Left ventricle myocardium superior (tissue), 1 donor: ENCODE data around the gene GNB2. TPM values are rescaled to one million over a fixed set of nuclear protein-coding genes. Genes with fewer than 3 reads are reported as not detected.
A peak's percentile ranks its signal among the peaks of the same experiment; 100 is the strongest.
"Not testable (repeated sequence)": the region's sequence is repeated elsewhere in the genome, so short reads cannot be mapped to it uniquely, and the experiment has no call there.

Experiments used
- ATAC-seq: fragments of 200-7000 bp; cut with Tn5 transposase; one replicate; pipeline ENCODE4 v1.9.1; 2020; ENCODE audit warnings: mild to moderate bottlenecking, moderate library complexity
- DNase-seq: peaks from one replicate; pipeline ENCODE4 v3.0.0-alpha.2; 2020
- intact Hi-C: fragments of 100-400 bp; cut with micrococcal nuclease; formaldehyde crosslinking; loops from one replicate; pipeline ENCODE4 v1.11.0; 2022
- total RNA-seq: library from RNA; stranded (reverse); fragmentation: NEBNext Ultra II Directional; extraction: Animal tissue kit (Norgen Biotek cat#: 25700); gene quantifications from one replicate; pipeline ENCODE4 v1.2.1, GENCODE V29; 2021
- donor health status: DM: no; HTN: yes; CAD: no; lungs with severe emphysema.

The GNB2 gene
- total RNA-seq, 1 donor from 2014 or later: 112 TPM

DNA sequence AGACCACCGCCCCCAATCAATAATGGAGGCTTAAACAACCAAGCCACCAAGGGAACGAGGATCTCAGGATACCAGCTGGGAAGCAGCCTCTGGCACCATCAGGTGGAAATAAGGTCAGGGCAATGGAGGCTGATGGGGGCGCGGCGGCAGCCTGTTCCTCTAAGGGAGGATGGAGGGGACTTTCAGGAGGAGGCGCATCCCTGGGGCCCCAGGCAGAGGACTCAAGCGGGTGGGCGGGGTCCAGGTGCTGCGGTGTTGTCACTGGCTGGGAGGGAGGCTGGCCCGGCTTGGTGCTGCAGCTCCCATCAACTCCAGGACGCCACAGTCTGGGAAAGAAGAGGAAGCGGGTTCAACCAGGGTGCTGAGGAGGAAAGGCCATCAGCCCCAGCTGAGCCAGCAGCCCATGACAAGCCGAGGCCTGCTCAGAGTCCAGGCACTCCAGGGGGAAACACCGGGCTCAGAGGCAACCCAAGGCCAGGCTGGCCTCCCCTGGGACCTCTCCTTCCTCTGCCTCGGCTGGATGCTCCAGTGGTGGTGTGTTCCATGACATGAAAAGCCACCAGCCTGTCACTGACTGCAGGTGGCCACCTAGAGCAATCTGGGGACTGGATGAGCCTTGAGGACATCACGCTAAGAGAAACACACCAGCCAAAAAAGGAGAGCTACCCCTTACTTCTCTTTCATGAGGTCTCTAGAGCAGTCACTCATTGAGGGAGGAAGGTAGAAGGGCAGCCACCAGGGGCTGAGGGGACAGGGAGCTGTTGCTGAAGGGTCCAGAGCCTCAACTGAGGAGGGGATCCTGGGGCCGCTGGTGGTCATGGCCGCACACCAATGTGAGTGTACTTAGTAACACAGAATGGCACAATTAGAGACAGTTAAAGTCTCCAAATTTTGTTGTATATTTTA lies 15.9 kb downstream of the GNB2 start:
- intact Hi-C loops: no loop called here
- peak; percentile 31 for DNase-seq
- no peak for ATAC-seq

DNA sequence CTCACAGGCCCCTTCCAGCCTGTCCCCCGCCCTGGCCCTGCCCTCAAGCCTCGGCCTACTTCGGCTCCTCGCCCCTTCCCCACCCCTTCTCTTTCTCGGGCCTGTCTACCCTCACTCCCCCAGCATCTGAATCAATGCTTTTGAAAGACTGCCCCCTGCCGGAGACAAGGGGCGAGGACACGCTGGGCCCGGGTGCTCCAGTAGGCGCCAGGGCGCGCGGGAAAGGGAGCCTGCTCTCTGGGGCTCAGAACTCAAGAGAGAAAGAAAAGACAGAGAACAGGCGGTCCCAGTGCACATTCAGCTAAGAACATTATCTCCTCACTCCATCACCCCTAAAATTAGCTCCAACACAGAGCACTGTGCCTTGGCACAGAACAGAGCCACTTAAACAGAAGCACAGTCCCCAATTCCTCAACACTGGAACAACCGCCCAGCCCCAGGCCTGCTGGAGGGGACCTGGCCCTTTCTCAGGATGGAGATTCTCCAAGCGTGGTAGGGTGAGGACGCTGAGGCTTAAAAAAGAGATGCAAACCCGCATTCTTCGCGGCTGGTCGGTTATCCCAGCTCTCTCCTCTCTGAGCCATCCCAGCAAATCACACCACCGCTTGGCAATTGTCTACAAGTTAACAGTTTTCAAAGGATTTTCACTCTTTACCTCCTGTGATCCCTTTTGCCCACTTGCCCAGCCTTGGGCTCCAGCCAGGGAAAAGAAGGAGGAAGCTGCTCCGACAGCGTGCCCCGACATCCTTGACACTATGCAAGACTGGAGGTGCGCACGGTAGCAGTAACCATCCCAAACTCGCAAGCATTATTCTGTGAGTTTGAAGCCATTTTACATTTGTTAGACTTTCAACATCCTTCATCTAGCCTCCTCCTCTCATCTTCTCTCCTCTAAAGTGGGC lies 18.4 kb downstream of the GNB2 start:
- ATAC-seq: peak; percentile 82
- intact Hi-C loops: no loop called here

DNA sequence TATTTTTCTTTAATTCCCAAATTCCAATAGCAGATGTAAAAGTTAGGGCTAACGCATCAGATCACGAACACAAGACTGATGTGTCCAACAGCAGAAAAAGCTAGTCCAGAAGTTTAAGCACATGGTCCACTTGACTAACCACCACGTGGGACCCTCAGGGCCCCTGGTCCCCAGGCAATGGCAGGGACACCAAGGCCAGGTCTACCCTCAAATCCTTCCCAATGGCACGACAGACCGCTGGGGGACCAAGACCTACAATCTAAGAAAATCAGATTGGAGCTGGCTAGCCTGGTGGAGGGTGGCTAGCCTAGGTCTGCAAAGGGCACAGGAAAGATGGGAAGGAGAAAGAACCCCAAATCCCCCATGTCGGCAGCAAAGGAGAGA lies 19.0 kb downstream of the GNB2 start:
- DNase-seq (peak; percentile 18), ATAC-seq (no peak)
- intact Hi-C loops: no loop called here

More for the DNA sequence above, 18.4 kb downstream of the GNB2 start:
- peak; percentile 89 for DNase-seq

DNA sequence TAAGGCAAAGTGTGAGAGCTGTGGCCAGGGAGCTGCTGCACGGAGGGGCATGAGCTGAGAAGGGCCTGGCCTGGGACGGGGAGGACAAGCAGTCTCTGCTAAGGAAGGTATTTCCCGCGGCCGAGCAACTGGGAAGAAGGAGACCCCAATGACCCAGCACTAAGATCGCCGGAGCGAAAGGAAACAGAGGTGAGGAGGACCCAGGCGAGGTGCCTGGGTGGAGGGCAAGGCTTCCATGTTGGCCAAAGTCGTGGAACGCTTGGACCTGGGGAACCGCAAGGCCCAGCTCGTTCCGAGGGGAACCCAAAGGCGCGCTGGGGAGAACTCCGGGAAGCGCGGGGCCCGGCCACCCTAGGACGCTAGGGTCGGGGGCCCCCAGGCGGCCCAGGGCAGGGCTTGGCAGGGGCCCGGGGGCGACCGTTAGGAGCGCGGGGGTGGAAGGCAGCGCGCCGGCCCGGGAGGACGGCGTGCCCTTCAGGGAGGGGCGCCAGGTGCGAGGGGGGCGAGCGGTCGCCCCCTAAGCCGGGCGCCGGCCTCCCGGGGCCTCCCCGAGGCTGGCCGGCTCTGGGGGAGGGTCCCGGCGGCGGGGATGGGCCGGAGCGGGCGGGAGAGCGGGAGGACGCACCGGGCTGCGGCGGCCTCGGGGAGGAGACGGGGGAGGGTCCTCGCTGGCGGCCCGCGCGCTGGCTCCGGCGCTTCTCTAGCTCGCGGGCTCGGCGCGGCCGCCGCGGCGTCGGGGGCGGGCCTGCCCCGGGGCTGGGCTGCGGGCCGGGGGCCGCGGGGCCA lies 20.0 kb downstream of the GNB2 start:
- DNase-seq: peak; percentile 41

DNA sequence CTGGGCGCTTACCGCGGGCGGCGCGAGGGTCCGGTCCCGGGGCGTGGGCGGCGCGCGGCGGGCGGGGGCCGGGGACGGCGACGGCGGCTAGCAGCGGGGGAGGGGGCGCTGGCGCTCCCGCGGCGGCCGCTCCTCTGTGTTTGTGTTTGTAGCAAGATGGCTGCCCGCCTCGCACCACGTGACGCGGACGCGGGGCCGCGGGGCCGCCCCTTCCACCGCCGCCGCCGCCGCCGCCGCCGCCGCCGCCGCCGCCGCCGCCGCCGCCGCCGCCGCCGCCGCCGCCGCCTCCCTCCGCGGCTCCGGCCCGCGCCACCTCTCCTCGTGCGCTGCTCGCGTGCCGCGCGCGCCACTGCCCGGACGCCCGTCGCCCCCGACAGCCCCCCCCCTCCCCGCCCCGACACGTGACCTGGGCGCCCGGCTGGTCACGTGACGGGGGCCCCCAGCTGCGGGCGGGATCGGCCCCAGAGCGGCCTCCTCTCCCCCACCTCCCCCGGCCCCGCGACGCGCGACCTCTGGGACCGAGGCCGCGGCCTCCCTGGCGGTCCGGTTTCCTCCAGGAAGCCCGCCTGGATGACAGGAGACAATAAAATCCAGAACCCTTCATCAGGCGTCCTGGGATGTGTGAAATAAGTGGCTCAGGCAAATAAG lies 20.7 kb downstream of the GNB2 start, which contains the start of gene GIGYF1:
TSS of gene GIGYF1 (minus strand) at position 153 of the 648 bp plus-strand sequence. CDS start 6,012 bp downstream, outside the sequence.
- ATAC-seq (peak; percentile 42), DNase-seq (peak; percentile 89)
- intact Hi-C loops: no loop called here

More for the DNA sequence above, 20.0 kb downstream of the GNB2 start:
- intact Hi-C loops: no loop called here
- peak; percentile 2 for ATAC-seq

DNA sequence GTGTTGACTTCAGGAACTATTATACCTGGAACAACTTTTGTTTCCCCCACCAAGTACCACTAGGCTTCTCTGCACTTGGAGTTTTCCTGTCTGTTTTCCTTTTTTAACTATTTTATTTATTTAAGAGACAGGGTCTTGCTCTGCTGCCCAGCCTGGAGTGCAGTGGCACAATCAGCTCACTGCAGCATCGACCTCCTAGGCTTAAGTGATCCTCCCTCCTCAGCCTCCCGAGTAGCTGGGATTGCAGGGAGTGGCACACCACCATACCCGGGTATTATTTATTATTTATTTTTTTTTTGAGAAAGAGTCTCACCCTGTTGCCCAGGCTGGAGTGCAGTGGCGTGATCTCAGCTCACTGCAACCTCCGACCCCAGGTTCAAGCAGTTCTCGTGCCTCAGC lies 22.6 kb downstream of the GNB2 start:
- no peak for ATAC-seq
- intact Hi-C loops: no loop called here
- DNase-seq: no peak

DNA sequence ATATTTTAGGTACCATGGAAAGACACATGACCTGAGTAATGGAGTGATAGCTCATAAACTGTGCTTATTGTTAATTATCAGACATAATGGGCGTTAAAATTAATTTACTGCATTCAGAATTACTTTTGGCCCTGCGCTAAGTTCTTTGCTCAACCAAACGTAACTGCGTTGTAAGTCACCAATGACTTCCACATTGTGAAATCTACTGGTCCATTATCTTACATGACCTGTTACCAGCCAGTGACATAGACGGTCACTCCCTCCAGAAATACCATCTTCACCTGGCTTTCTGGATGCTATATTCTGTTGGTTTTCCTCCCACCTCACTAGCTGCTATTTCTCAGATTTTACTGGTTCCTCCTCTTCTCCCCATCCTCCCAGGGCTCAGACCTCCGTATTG lies 25.5 kb downstream of the GNB2 start:
- ATAC-seq (no peak), DNase-seq (no peak)
- intact Hi-C loops: no loop called here

DNA sequence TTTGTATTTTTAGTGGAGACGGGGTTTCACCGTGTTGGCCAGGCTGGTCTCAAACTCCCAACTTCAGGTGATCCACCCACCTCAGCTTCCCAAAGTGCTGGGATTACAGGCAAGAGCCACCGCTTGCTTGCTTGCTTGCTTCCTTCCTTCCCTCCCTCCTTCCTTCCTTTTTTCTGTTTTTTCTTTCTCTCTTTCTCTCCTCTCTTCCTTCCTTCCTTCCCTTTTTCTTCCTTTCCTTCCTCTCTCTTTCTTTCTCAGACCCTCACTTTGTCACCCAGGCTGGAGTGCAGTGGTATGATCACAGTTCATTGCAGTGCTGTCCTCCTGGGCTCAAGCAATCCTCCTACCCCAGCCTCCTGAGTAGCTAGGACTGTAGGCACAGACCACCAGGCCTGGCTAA lies 27.5 kb downstream of the GNB2 start:
- ATAC-seq, DNase-seq: not testable (repeated sequence)
- intact Hi-C loops: loop anchor here (10.0 kb wide), 1 partner anchor 154 kb away; the partner anchor contains the start of gene SLC12A9

DNA sequence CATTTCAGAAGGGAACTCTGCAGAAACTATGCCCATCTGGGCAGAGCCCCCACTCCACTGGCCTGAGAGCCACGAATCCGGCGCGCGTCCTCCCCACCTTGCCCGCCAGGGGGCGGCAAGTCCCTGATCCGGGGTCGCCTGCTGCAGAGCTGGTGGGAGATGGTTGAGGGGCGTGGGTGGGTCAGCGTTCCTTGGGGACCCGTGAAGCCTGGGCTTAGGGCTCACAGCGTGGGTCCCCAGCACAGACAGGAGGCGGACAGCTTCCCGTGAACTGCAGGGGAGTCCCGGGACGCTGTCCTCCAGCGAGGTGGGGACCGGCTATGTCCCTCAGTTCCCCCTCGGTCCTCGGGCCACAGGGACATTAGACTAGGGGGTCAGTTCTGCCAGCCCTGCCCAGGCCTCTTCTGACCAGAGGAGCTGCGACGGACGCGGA lies 31.8 kb downstream of the GNB2 start:
- DNase-seq (peak; percentile 88), ATAC-seq (peak; percentile 79)
- intact Hi-C loops: loop anchor here (10.0 kb wide), 1 partner anchor 149 kb away; the partner anchor contains the start of gene SLC12A9

DNA sequence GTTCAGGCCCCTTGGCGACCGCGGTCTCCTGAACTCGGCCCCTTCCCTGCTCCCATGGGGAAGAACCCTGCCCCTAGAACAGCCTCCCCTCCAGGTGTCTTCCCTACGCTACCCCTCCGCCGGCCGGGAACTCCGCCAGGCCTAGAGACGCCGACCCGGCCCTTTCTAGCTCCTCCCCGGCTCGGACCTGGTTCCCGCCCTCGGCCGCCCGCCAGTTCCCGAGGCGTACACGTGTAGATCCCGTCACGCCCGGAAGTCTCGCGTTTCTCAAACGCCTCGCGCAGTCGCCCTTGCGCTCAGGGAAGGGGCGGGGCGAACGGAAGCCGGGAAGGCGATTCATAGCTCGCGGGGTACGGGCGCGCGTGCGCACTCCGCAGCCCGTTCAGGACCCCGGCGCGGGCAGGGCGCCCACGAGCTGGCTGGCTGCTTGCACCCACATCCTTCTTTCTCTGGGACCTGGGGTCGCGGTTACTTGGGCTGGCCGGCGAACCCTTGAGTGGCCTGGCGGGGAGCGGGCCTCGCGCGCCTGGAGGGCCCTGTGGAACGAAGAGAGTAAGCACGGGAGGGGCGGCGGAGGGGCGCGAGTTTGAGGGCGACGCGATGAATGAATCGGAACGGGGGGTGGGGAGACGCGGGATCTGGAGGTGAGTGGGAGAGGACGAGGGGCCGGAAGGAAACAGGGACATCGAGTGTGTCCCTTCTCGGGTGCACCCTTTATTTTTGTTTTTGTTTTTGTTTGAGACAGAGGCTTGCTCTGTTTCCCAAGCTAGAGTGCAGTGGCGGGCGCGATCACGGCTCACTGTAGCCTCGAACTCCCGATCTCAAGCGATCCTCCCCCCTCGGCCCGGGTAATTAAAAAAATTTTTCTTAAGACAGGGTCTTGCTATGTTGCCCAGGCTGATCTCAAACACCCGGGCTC lies 32.5 kb downstream of the GNB2 start, which contains the start of gene POP7:
TSS of gene POP7 (plus strand) at position 369 of the 919 bp plus-strand sequence. CDS start 710 bp downstream, outside the sequence.
- intact Hi-C loops: loop anchor here (10.0 kb wide), 1 partner anchor 149 kb away; the partner anchor contains the start of gene SLC12A9
- DNase-seq (peak; percentile 100), ATAC-seq (peak; percentile 97)

DNA sequence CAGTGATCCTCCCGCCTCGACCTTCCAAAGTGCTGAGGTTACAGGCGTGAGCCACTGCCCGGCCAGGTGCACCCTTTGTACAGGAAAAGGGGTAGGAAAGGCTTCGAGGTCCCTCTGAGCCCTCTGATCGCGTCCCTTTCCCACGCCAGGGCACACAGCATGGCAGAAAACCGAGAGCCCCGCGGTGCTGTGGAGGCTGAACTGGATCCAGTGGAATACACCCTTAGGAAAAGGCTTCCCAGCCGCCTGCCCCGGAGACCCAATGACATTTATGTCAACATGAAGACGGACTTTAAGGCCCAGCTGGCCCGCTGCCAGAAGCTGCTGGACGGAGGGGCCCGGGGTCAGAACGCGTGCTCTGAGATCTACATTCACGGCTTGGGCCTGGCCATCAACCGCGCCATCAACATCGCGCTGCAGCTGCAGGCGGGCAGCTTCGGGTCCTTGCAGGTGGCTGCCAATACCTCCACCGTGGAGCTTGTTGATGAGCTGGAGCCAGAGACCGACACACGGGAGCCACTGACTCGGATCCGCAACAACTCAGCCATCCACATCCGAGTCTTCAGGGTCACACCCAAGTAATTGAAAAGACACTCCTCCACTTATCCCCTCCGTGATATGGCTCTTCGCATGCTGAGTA lies 33.3 kb downstream of the GNB2 start:
- ATAC-seq (no peak), DNase-seq (peak; percentile 56)
- intact Hi-C loops: loop anchor here (10.0 kb wide), 1 partner anchor 148 kb away; the partner anchor contains the start of gene SLC12A9

DNA sequence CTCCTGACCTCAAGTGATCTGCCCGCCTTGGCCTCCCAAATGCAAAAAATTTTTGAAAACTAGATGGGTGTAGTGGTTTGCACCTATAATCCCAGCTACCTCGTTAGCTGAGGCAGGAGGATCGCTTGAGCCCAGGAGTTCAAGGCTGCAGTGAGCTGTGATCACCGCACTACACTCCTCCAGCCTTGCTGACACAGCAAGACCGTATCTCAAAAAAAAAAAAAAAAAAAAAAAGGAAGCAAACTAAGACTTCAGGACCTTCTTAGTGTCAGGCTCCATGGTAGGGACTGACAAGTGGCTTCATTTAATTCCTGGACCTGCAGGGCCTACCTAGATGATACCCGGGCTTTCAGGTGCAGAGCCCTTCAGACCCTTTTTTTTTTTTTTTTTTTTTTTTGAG lies 34.9 kb downstream of the GNB2 start:
- intact Hi-C loops: loop anchor here (10.0 kb wide), 1 partner anchor 146 kb away; the partner anchor contains the start of gene SLC12A9
- DNase-seq (no peak), ATAC-seq (no peak)

DNA sequence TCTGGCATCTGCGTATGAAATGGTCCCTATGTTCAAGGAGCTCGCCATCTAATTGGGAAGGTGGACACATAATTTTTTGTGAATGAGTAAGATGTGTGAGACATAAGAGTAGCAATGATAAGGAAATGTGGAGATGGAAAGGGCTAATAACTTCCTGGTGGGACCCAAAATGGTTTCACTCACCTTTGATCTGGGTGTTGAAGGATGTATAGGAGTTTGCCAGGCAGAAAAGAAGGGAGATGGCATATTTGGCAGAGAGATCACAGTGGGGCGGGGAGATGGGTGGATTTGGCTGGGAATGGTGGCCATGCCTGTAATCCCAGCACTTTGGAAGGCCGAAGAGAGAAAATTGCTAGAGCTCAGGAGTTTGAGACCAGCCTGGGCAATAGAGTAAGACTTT lies 36.9 kb downstream of the GNB2 start:
- no peak for ATAC-seq
- no peak for DNase-seq
- intact Hi-C loops: no loop called here

DNA sequence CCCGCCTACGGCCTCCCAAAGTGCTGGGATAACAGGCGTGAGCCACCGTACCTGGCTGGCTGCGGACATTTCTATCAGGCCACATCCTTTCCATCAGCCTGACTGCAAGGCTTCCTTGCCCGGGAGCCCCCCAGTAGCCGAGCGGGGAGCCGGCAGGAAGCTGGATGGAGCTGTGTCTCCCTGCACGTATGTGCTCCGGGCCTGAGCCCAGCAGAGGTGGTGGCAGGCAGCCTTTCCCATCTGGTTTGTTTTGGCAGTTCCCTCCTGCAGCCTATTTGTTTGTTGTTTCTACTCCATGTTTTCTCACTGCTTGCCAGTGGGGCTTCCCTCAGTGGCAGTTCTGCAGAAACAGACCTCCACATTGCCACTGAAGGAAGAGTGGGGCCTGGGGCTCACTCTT lies 37.8 kb downstream of the GNB2 start:
- no peak for DNase-seq
- intact Hi-C loops: no loop called here
- ATAC-seq: no peak

DNA sequence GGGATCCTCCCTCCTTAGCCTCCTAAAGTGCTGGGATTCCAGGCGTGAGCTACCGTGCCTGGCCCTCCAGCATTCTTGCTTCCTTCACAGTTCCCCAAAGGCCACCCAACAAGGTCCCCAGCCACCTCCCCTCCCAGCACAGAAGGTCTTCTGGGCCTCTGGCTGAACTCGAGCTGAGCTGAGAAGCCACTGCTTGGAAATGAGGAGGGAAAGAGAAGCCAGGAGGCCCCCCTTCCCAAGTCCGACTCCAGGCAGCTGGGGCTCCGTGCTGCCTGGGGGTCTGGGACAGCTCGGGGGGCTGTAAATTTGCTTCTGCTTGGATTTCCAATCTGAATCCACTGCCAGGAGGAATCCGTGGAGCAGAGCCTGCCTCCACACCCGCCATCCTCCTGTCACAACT lies 41.2 kb downstream of the GNB2 start:
- ATAC-seq (no peak), DNase-seq (no peak)
- intact Hi-C loops: no loop called here

DNA sequence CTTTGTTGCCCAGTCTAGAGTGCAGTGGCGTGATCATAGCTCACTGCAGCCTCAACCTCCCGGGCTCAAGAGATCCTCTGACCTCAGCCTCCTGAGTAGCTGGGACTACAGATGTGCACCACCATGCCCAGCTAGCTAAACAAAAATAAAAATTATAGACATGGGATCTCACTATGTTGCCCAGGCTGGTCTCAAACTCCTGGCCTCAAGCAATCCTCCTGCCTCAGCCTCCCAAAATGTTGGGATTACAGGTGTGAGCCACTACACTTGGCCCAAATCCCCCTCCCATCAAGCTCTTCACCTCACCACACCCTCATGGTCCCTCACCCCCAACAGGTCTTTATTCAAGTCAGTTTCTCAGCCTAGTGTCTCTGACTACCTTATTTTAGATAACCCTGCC lies 43.5 kb downstream of the GNB2 start:
- intact Hi-C loops, ATAC-seq, DNase-seq: not testable (repeated sequence)
